ENCODE results near the gene AIMP1.
"Not testable (repeated sequence)": the region's sequence is repeated elsewhere in the genome, so short reads cannot be mapped to it uniquely, and the experiment has no call there.

The AIMP1 gene

DNA sequence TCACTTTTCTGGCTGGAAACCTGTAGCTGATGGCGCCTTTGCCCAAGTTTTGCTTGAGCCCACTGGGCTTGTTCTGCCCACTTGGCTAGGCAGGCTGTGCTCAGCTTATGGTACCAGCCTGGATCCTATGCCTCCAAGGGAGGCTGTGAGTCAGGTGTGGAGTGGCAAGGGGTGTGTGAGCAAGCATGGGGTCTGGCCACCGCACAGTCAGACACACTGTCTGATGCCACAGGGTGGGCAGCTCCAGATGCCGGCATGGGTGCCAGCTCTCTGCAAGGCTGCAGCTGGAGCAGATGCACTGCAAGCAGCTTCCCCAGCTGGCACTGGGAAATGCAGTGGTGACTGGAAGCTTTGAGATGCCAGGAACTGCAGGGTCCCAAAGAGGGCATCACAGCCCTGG lies 68.5 kb downstream of the AIMP1 start:
- Histone ChIP-seq H3K4me3 (replicated peaks; ENCODE audit: insufficient read depth, low read length) (no peak overlapping the region), H3K27me3 (ENCODE audit: insufficient read depth, poor library complexity, severe bottlenecking) (no peaks in the 10 kb centered on the region), H3K27ac (replicated peaks) (no peak overlapping the region)
- no peak for DNase-seq (ENCODE audit: low read depth in 1 of 2, low spot score in 1 of 2)
- no peak for TF ChIP-seq GABPA (IDR thresholded peaks at IDR 0.05; ENCODE audit: low read depth)
- no peak for TF ChIP-seq POLR2AphosphoS5 (IDR thresholded peaks at IDR 0.05; ENCODE audit: low read depth)
- TF ChIP-seq, protein P1, sequence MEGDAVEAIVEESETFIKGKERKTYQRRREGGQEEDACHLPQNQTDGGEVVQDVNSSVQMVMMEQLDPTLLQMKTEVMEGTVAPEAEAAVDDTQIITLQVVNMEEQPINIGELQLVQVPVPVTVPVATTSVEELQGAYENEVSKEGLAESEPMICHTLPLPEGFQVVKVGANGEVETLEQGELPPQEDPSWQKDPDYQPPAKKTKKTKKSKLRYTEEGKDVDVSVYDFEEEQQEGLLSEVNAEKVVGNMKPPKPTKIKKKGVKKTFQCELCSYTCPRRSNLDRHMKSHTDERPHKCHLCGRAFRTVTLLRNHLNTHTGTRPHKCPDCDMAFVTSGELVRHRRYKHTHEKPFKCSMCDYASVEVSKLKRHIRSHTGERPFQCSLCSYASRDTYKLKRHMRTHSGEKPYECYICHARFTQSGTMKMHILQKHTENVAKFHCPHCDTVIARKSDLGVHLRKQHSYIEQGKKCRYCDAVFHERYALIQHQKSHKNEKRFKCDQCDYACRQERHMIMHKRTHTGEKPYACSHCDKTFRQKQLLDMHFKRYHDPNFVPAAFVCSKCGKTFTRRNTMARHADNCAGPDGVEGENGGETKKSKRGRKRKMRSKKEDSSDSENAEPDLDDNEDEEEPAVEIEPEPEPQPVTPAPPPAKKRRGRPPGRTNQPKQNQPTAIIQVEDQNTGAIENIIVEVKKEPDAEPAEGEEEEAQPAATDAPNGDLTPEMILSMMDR (IDR thresholded peaks at IDR 0.05; ENCODE audit: insufficient read depth, low read length), result no peak
- TF ChIP-seq, protein P2, sequence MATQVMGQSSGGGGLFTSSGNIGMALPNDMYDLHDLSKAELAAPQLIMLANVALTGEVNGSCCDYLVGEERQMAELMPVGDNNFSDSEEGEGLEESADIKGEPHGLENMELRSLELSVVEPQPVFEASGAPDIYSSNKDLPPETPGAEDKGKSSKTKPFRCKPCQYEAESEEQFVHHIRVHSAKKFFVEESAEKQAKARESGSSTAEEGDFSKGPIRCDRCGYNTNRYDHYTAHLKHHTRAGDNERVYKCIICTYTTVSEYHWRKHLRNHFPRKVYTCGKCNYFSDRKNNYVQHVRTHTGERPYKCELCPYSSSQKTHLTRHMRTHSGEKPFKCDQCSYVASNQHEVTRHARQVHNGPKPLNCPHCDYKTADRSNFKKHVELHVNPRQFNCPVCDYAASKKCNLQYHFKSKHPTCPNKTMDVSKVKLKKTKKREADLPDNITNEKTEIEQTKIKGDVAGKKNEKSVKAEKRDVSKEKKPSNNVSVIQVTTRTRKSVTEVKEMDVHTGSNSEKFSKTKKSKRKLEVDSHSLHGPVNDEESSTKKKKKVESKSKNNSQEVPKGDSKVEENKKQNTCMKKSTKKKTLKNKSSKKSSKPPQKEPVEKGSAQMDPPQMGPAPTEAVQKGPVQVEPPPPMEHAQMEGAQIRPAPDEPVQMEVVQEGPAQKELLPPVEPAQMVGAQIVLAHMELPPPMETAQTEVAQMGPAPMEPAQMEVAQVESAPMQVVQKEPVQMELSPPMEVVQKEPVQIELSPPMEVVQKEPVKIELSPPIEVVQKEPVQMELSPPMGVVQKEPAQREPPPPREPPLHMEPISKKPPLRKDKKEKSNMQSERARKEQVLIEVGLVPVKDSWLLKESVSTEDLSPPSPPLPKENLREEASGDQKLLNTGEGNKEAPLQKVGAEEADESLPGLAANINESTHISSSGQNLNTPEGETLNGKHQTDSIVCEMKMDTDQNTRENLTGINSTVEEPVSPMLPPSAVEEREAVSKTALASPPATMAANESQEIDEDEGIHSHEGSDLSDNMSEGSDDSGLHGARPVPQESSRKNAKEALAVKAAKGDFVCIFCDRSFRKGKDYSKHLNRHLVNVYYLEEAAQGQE (IDR thresholded peaks at IDR 0.05; ENCODE audit: insufficient replicate concordance, low read depth), result no peak
- no peak for TF ChIP-seq SPI1 (IDR thresholded peaks at IDR 0.05; ENCODE audit: borderline replicate concordance, low read depth)

DNA sequence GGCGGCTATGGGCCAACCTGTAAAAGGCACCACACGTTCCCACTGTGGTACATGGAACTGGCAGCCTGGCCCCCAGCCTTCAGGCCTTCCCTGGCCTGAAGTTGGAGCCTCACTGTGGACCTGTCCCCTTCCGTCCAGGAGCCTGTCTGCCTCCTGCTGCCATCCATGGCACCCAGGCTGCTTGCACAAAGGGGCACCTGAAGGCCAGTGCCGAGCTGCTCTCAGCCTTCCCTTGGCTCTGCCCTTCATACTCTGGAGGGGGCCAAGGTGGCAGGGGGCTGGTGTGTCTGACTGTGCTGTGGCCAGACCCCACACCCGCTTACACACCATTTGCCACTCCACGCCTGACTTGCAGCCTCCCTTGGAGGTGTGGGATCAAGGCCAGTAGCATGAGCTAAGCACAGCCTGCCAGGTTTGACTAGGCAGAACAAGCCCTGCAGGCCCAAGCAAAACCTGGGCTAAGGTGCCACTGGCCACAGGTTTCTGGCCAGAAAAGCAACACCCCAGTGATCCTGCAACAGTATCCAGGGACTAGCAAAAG lies 69.6 kb downstream of the AIMP1 start:
- Histone ChIP-seq H3K27ac (replicated peaks) (no peak overlapping the region), H3K4me3 (replicated peaks; ENCODE audit: insufficient read depth, low read length) (no peak overlapping the region), H3K27me3 (ENCODE audit: insufficient read depth, poor library complexity, severe bottlenecking) (no peaks in the 10 kb centered on the region)
- DNase-seq (ENCODE audit: low read depth in 1 of 2, low spot score in 1 of 2), result no peak
- TF ChIP-seq, protein P1 (IDR thresholded peaks at IDR 0.05; ENCODE audit: insufficient read depth, low read length), result no peak
- TF ChIP-seq POLR2AphosphoS5 (IDR thresholded peaks at IDR 0.05; ENCODE audit: low read depth), result no peak
- TF ChIP-seq, protein P2 (IDR thresholded peaks at IDR 0.05; ENCODE audit: insufficient replicate concordance, low read depth), result no peak
- TF ChIP-seq SPI1 (IDR thresholded peaks at IDR 0.05; ENCODE audit: borderline replicate concordance, low read depth), result no peak
- TF ChIP-seq GABPA (IDR thresholded peaks at IDR 0.05; ENCODE audit: low read depth), result no peak

DNA sequence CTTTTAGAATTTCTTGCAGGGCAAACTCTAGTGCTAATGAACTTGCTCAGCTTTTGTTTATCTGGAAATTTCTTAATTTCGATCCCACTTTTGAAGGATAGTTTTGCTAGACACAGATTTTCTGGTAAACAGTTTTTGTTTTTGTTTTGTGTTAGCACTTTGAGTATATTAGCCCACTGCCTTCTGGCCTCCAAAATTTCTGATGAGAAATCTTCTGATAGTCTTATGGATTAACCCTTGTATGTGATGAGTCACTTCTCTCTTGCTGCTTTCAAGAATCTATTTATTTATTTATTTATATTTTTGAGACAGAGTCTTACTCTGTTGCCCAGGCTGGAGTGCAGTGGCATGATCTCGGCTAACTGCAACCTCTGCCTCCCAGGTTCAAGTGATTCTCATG lies 79.2 kb downstream of the AIMP1 start:
- DNase-seq (ENCODE audit: low read depth in 1 of 2, low spot score in 1 of 2), result no peak
- Histone ChIP-seq H3K27ac (replicated peaks) (no peak overlapping the region), H3K4me3 (replicated peaks; ENCODE audit: insufficient read depth, low read length) (no peak overlapping the region), H3K27me3 (ENCODE audit: insufficient read depth, poor library complexity, severe bottlenecking) (no peaks in the 10 kb centered on the region)
- TF ChIP-seq, protein P1 (IDR thresholded peaks at IDR 0.05; ENCODE audit: insufficient read depth, low read length), result no peak
- TF ChIP-seq POLR2AphosphoS5 (IDR thresholded peaks at IDR 0.05; ENCODE audit: low read depth), result no peak
- no peak for TF ChIP-seq GABPA (IDR thresholded peaks at IDR 0.05; ENCODE audit: low read depth)
- TF ChIP-seq, protein P2 (IDR thresholded peaks at IDR 0.05; ENCODE audit: insufficient replicate concordance, low read depth), result no peak
- no peak for TF ChIP-seq SPI1 (IDR thresholded peaks at IDR 0.05; ENCODE audit: borderline replicate concordance, low read depth)

DNA sequence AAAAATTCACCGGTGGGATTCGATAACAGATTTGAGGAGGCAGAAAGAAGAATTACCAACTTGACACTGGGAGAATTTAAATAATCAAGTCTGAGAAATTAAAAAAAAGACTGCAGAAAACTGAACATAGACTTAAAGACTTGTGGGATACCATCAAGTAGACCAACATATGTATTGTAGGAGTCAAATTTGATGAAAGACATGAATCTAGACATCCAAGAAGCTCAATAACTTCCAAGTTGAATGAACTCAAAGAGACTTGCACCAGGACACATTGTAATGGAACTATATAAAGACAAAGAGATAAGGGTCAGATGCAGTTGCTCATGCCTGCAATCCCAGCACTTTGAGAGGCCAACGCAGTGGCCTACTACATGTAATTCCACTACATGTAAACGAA lies 82.5 kb downstream of the AIMP1 start:
- H3K27me3 ChIP-seq (ENCODE audit: insufficient read depth, poor library complexity, severe bottlenecking); DNase-seq (ENCODE audit: low read depth in 1 of 2, low spot score in 1 of 2); H3K4me3 ChIP-seq (replicated peaks; ENCODE audit: insufficient read depth, low read length); H3K27ac ChIP-seq (replicated peaks): not testable (repeated sequence)
